ENCODE measurements around the gene FUOM.

Gene FUOM

DNA sequence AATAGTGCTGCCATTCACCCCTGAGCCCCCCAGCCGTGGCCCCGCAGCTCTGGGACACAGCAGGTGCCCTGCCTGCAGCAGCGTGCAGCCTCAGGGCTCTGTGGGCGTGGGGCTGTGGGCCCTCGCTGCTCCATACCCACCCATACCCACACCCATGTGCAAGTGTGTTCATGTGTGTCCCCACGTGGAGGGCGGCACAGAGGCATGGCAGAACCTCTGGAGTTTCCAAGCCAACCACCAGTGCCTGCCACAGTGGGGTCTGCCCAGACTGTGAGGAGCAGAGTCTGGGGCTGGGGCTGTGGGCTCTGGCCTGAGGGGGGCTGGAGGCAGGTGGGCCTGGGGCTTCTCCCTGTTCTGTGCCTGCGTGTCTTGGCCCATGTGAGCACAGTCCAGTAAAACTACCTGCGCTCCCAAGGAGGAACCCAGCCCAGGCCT is 8.2 kb downstream of the FUOM start:
- no peak for DNase-seq

DNA sequence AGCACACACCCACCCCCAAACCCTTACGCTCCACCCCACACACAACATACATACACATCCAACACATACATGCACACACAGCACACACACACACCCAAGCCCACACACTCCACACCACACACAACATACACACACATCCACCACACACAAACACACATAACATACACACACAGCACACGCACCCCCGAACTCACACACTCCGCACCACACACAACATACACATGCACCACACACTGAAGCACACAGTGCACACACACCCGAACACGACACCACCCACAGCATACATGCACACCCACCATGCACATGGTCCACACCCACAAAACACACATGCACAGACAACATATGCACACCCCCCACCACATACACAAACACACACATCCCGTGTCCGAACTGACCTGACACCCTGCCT is 8.7 kb downstream of the FUOM start:
- no peak for DNase-seq

DNA sequence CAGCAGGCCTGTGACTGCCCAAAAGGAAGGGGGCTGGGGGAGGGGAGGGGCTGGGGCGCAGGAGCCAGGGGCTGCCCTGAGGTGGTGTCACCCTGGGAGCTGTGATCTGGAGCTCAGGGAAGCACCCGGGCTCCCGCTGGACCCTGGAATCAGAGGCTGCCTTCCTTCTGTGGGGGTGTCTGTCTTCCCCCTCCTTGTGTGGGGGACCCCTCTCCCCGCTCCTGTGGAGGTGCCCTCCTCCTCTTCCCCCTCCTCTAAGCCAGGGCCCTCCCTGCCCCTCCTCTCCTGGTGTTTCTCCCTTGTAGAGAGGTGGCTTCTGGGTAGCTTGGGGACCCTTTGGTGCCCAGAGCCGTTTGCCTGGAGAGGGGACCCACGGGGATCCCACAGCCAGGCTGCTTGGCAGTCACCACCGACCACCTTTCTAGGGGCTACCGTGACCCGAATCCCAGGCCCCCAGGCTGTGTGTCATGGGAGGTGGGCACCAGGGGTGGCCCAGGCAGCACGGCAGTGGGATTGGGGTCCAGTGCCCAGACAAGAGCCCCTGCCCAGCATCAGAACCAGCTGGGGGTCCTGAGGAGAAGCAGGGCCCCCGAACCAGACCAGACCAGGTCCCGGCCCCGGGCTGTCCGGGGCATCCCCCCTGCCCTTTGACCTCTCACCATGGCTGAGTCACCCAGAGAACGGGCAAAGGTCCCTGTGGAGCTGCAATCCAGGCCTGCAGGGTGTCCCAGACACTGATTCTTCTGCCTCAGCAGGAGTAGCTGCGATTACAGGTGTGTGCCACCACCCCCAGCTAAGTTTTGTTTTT is 9.9 kb downstream of the FUOM start:
- no peak for DNase-seq

DNA sequence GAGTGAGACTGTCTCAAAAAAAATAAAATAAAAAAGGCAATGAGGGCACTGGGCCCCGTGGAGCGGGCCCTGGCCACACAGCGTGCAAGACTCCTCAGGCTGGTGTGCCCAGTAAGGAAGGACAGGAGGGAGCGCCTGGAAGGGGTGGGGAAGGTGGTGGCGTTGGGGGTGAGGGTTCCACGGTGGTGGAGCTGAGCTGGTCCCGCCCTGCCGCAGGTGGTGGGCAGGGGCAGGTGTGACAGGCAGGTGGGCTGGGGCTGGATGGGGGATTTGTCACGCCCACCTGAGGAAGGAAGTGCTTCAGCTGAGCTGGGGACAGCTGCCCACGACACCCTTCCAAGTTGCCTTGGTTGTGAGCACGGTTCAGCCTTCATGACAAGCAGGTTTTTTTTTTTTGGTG is 11.4 kb downstream of the FUOM start:
- DNase-seq: no peak

DNA sequence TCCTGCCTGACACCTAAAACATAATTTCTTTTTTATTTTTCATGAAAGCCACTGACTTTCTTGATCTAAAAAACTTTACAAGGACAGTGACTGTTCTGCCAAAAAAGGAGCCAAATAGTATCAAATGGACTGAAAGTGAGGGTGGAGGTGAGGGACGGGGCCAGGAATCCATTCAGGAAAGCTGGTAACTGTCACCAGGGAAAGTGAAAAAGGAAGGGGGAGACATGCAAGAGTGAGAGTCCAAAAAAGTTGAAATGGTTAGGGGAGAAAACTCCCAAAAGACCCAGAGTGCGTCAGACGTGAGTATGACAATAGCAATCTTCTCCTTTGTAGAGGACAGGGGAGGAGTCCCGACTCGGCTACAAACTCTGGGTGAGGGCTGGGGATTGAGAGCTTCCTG is 13.6 kb downstream of the FUOM start:
- DNase-seq: no peak

DNA sequence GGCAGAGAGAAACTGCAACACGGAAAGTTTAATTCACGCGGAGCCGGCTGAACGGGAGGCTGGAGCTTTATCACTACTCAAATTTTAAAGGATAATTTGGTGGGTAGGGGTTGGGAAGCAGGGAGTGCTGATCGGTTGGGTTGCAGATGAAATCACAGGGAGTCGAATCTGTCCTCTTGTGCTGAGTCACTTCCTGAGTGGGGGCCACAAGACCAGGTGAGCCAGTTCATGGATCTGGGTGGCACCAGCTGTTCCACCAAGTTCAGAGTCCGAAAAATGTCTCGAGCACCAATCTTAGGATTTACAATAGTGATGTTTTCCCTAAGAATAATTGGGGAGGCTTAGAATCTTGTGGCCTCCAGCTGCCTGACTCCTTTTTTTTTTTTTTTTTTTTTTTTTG is 14.3 kb downstream of the FUOM start:
- DNase-seq: no peak

DNA sequence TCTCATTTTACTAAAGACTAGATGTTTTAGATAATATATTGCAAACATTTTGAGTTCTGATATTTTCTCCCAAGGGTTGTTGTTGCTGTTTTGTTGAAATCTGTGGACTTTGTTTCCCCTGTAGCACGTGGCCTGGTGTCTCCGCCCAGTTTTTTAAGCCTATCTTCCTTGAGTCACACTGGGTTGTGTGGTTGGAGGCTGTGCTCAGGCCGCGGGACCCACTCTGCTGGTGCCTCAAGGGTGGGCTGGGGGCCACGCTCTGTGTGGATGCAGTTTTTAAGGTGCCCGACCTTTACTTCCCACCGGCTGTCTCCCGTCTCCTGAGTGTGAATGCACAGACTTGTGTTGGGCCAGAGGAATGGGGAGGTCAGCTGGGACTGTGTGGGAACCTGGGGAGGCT is 14.9 kb downstream of the FUOM start:
- no peak for DNase-seq

DNA sequence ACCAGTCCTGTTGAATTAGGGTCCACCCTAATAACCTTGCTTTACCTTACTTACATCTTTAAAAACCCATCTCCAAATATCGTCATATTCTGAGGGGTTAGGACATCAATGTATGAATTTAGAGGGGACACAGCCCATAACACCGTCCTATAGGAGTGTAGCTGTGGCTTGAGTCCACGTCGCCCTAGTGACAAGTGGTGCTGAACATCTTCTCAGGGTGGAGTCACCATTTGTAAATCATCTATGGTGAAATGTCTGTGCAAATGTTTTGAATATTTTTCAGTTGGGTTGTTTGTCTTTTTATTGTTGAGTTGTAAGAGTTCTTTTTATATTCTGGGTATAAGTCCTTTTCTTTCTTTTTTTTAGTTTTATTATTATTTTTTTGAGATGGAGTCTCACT is 15.8 kb downstream of the FUOM start:
- DNase-seq: no peak

DNA sequence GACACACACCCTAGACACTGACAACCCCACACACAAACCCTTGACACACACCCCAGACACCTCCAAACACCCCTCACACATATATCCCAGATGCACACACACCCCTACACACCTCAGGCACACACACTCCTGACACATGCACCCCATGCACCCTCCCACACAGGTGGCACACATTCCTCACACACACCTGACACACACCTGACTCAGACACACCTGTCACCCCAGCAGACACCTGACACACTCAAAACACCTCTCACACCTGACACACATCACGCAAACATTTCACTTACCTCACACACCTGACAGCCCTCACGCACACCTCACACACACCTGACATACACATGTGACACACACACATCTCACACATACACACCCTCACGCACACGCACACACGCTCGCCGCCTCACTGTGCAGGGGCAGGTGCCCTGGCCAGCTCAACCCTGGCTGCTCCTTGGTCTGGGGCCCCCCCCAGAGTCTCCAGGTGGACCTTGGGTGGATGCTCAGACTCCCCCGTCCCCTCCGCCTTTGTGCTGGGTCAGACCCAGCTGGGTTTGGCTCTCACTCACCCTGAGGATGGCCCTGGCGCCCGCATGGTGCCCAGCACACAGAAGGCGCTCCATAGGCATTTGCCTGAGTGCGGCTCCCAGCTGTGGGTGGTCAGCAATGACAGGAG is 18.0 kb downstream of the FUOM start:
- no peak for DNase-seq

DNA sequence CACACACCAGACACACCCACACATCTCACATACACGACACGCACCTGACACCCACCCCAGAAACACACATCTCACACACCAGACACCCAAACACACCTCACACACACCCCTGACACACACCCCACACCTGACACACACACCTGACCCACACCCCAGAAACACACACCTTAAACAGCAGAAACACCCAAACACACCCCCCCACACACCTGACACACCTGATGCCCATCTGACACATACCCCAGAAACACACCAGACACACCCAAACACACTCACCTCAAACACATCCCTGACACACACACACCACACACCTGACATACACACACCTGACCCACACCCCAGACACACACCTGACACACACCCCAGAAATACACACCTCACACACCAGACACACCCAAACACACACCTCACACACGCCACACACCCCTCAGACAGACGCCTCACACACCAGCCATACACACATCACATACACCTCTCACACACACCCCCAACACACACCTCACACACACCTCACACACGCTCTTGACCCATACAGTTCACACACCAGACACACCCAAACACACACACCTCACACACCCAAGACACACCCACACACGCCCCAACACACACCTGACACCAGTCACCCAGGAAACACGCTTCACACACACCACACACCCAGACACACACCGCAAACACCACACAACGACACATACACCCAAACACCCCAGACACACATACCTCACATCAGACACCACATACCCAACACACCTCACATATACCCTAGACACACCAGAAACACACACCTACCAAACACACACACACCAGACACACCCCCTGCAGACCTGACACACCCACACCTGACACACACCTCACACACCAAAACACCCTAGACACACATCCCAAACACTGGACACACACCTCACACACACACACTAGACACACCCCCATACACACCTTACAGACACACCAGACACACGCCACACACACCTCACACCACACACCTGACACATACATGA is 19.4 kb downstream of the FUOM start:
- DNase-seq: no peak

DNA sequence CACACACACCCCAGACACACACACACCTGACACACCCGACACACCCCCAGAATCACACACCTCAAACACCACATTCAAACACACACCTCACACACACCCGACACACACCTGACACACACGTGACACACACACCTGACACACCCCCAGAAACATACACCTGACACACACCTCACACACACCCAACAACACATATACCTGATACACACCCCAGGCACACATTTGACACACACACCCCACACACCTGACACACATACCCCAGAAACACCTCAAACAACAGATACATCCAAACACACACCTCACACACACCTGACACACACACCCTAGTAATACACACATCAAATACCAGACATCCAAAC is 20.5 kb downstream of the FUOM start:
- no peak for DNase-seq

DNA sequence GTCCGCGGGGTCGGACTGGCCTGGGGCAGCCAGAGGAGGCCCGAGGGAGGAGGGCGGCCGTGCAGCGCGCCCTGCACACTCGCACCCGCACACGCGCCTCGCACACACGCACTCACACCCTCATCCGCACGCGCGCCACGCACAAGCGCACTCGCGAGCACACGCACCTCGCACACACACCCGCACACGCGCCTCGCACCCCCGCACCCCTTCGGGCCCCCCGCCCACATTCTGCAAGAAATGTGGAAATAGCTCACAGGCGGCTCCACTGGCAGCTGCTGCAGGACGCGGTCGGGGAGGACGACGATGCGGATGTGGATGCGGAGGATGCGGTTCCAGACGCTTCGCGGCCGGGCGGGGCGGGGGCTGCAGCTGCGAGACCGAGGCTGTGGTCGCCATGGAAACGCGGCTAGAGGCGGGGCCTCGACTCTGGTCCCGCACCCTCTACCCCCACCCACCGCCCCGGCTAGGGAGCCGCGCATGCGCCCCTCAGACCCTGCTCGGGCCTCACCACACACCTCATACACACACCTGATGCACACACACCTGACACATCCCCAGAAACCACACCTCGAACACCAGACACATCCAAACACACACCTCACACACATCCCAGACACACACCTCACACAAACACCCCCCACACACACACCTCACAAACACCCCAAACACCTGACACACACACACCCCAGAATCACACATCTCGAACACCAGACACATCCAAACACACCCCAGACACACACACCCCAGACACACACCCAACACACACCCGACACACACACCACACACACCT is 21.0 kb downstream of the FUOM start, which contains the start of gene CALY:
Gene CALY, minus strand, starts transcription at position 320 of the 793 bp plus-strand sequence. CDS start 7,907 bp downstream, outside the sequence.
- peak; percentile 66 for DNase-seq

DNA sequence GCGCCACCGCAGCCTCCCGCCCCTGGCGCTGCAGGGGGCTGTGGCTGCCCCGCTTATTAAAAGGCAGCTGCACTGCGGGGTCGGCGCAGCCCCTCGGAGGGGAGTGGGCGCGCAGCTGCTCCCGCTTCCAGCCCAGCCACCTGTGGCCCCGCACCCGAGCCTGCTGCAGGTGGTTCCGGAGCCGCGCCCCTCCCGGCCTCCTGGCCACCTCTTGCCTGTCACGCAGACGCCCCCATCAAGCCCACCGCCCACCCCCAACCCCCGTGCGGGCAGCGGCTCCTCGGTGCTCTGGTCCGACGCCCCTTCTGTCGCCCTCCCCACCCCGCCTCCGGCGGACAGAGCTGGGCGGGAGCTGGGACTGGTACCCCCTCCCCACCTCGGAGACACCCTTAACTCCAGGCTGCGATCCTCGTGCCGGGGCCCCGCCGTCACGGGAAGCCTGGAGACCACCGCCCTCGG is 21.7 kb downstream of the FUOM start:
- DNase-seq: no peak

DNA sequence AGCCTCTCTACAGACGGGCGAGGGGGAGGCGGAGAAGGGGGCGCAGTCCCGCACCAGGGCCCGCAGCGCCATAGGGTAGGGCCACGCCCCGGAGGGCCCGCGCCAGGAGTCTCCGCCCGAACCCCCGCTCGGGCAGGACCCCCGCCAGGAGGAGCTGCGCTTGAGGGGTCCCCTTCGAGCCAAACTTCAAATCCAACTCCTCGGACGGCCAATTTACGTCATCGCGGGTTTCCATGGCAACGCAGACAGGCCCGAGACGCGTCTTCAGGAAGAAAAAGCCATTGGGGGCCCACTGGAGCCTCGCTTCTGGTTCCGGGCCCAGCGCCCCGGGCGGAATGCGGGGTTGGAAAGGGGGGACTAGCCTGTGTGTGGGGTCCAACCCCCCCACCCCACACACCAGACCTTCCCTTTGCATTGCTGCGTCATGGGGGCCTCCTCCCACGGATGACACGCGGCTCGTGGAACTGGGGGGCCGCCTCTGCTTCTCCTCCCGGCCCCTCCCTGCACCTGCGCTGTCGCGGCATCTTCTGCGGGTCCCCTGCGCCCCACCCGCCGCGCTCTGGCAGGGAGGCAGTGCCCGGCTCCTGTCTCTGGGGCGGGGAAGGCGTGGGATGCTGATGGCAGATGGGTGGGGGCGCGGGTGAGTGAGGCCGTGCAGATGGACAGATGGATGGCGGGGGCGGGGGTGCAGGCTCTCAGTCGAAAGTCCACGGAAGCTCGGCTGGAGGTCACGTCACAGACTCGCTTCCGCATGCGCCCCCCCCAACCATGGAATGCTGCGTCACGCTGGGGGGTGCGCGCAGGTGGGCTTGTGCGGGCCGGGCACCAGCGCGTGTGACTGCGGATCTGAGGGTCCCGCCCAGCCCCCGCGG is 22.3 kb downstream of the FUOM start:
- DNase-seq: peak; percentile 74

DNA sequence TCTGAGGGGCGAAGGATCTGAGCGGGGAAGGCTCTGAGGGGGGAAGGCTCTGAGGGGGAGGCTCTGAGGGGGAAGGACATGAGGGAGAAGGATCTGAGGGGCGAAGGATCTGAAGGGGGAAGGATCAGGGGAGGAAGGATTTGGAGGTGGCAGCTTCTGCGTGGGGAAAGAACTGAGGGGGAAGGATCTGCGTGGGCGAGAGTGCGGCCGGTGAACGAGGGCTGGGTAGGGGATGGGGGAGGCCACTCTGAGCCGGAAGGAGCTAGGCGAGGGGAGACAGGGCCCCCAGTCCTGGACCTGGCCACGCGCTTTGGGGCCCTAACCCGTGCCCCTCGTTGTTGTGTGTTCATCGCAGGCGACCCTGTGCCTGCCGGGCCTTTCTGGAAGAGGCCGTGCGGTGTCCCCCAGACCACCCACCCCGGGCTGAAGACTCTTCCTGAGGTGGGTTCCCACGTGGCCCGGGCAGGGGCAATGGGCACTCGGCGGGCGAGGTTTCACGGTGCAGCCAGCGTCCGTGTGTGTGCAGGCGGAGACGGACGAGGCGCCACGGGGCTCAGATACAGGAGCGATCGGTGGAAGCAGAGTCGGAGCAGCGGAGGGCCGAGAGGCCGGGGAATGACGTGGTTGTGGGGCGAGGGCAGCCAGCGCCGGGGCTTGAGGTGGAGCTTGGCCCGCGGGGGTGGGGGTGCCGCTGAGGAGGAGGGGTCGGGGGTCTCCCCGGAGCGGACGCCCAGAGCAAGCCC is 23.1 kb downstream of the FUOM start:
- DNase-seq: no peak

DNA sequence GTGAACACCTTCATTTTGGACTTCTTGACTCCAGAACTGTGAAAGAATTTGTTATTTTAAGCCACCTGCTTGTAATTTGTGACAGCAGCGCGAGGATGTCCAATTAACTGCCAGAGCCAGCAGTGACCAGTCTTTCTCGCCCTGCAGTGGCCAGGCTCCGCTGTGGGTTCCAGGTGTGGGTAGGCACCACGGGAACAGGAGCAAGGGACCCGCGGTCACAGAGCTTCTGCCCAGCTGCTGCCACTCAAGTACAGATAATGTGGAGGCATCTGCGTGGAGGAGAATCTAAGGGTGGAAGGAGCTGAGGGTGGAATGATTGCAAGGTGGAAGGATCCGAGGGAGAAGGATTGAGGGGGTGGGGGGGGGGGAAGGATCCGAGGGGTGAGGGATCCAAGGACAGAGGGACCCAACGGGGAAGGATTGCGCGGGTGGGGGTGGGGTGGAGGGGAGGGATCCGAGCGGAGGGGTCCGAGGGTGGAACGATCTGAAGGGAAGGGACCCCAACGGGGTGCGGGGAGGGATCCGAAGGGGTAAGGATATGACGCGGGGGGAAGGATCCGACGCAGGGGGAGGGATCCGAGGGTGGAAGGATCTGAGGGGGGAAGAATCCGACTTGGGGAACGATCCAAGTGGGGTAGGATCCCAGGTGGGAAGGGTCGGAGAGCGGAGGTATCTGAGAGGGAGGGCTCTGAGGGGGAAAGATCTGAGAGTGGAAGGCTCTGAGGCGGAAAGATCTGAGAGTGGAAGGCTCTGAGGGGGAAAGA is 24.7 kb downstream of the FUOM start:
- no peak for DNase-seq

DNA sequence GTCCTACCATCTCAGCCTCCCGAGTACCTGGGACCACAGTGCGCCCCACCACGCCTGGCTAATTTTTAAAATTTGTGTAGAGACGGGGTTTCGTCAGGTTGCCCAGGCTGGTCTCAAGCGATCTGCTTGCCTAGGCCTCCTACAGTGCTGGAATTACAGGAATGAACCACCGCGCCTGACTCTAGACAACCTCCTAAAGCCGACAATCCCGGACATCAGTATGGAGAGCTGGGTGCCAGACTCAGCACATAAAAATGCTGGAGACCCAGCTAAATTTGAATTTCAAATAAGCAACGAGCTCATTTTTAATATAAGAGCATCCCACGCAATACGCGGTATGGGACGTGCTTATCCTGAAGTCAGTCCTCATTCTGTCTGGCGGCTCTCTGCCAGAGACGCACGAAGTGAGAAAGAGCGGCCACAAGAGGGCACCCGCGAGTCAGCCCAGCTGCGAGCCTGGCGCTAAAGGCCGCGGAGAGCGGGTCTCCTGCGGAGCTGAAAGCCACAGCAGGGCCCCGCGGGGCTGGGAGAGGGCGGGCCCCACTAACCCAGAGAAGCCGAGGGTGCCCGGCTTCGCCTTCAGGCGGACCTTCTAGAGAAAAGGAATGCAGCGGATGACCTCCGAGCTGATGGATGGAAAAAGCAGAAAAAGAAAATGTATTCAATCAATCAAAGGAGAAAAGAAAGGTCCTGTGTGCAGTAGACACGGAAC is 28.2 kb downstream of the FUOM start:
- peak; percentile 86 for DNase-seq

DNA sequence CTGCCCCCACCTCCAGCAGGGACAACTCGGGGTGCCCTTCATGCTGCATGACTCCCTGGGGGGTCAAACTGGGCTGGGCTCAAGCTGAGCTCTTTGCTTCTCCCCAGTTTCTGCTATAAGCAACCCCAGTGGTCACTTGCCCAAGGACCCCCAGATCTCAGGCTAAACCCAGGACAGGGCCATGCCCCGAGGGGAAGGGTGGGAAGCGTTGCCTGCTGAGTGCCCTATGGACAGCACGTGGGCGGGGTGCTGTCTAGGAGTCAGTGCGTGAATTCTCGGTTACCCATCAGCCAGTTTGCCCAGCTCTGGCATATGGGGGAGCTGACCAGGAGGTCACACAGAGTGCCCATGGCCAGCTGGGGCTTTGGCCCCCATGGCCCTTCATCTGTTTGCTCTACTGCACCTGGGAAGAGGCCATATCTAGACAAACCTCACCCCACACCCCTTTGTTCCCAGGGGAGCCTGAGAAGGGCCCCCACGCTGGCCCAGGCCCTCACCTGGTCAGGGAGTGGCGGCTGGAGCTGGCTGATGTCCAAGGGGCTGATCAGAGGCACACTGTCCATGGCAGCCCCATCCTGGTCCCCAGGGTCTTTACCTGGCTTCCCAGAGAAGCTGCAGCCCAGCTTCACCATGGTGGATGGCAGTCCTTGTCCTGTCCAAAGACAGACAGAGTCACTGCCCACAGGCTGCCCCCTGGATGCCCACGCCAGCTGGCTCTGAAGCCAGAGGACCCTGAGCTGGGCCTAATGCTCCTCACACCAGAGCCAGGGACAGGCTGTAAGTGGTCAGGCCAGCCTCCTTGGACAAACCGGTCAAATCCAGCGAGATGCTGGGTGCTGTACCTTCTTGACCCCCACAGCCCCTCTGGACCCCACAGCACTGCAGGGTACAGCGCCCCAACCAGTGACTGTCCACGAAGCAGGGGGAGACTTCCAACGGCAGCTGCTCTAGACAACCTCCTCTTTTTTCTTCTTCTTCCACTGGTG is 29.2 kb downstream of the FUOM start:
- no peak for DNase-seq
